GM23248 (cell line): Measurements from ENCODE around the gene LCORL. TPM values are rescaled to one million over a fixed set of nuclear protein-coding genes. Genes with fewer than 3 reads are reported as not detected.

ENCODE experiments used
- DNase-seq: peaks from one replicate; pipeline ENCODE4 v3.0.0-alpha.2; 2015
- H2AFZ ChIP-seq: fragments of 200-600 bp; sonication (generic); 2 replicates; pipeline ENCODE4 v1.6.1; 2016; ENCODE audit warnings: antibody characterized with exemption
- H3F3A ChIP-seq: fragments of 200-600 bp; sonication (generic); 2 replicates; pipeline ENCODE4 v1.6.1; 2016; ENCODE audit warnings: mild to moderate bottlenecking, antibody characterized with exemption, mixed run types; ENCODE audit not compliant: insufficient read depth
- H3K27ac ChIP-seq: fragments of 200-600 bp; sonication (generic); 2 replicates; pipeline ENCODE4 v1.5.1; 2016; ENCODE audit warnings: mild to moderate bottlenecking
- H3K27me3 ChIP-seq: fragments of 200-600 bp; sonication (generic); replicated peaks from 2 replicates; pipeline ENCODE4 v1.6.1; 2016; ENCODE audit warnings: mild to moderate bottlenecking; ENCODE audit not compliant: insufficient read depth
- H3K36me3 ChIP-seq: fragments of 200-600 bp; sonication (generic); 2 replicates; pipeline ENCODE4 v1.6.1; 2016; ENCODE audit warnings: low read depth, mild to moderate bottlenecking
- H3K4me1 ChIP-seq: fragments of 200-600 bp; sonication (generic); 2 replicates; pipeline ENCODE4 v1.6.1; 2016; ENCODE audit warnings: mild to moderate bottlenecking; ENCODE audit not compliant: insufficient read depth
- H3K4me2 ChIP-seq: fragments of 200-600 bp; sonication (generic); one replicate; pipeline ENCODE4 v1.6.1; 2016; ENCODE audit warnings: mild to moderate bottlenecking; ENCODE audit not compliant: unreplicated experiment
- H3K4me3 ChIP-seq: fragments of 200-600 bp; sonication (generic); 2 replicates; pipeline ENCODE4 v1.5.1; 2016; ENCODE audit warnings: mild to moderate bottlenecking
- H3K79me2 ChIP-seq: fragments of 200-600 bp; sonication (generic); 2 replicates; pipeline ENCODE4 v1.6.1; 2016; ENCODE audit warnings: mild to moderate bottlenecking; ENCODE audit not compliant: insufficient read depth
- H3K9ac ChIP-seq: fragments of 200-600 bp; sonication (generic); 2 replicates; pipeline ENCODE4 v1.6.1; 2016; ENCODE audit warnings: mild to moderate bottlenecking
- H3K9me2 ChIP-seq: fragments of 200-600 bp; sonication (generic); 2 replicates; pipeline ENCODE4 v1.6.1; 2016; ENCODE audit warnings: mixed run types, mild to moderate bottlenecking, moderate library complexity; ENCODE audit not compliant: insufficient read depth
- H3K9me3 ChIP-seq: fragments of 200-600 bp; sonication (generic); one replicate; pipeline ENCODE4 v1.6.1; 2017; ENCODE audit warnings: low read depth
- H4K20me1 ChIP-seq: fragments of 200-600 bp; sonication (generic); 2 replicates; pipeline ENCODE4 v1.6.0; 2016; ENCODE audit not compliant: insufficient read depth
- EZH2 ChIP-seq: fragments of 200-600 bp; sonication (generic); IDR thresholded peaks from 2 replicates; pipeline ENCODE4 v1.6.1; 2018; ENCODE audit warnings: antibody characterized with exemption, mild to moderate bottlenecking; ENCODE audit not compliant: insufficient read depth, poor library complexity, severe bottlenecking
- EZH2phosphoT487 ChIP-seq: fragments of 200-600 bp; sonication (generic); IDR thresholded peaks from 2 replicates; pipeline ENCODE4 v1.6.1; 2018; ENCODE audit warnings: antibody characterized with exemption, moderate library complexity, mild to moderate bottlenecking, low read depth; ENCODE audit not compliant: insufficient read depth
- WGBS, 2 experiments: methylation state at CpG; one replicate each; pipeline ENCODE4 v1.1.6; 2015 to 2017; ENCODE audit warnings: low lambda C conversion rate in 2 of 2, low coverage in 1 of 2; ENCODE audit errors: missing lambda C conversion rate in 2 of 2; 5-methylcytosine and 5-hydroxymethylcytosine counted together
- in situ Hi-C: fragments of 300-500 bp; cut with MboI; formaldehyde crosslinking; loops from 2 replicates; pipeline ENCODE4 v1.15.0; 2020
- polyA plus RNA-seq: library from polyadenylated mRNA; unstranded; fragments of >200 nt; fragmentation: Nextera tagmentation; extraction: Ambion mirVana; gene quantifications from 2 replicates; pipeline ENCODE4 v1.2.1, GENCODE V29; 2016
- total RNA-seq: library from RNA; depleted of rRNA; stranded (reverse); fragments of >200 nt; shearing (Covaris generic); gene quantifications from 2 replicates; pipeline ENCODE4 v1.2.3, GENCODE V29; 2014

LCORL gene
- total and polyA plus RNA-seq, 2 experiments from 2014 or later, result 5.0 to 6.2 TPM

- H3K4me3 ChIP-seq, result peak overlapping the region; percentile 40
- H3K9ac ChIP-seq, result no peak overlapping the region
- no peaks in the 10 kb centered on the region for H3K27me3 ChIP-seq
- H3F3A ChIP-seq, result no peaks in the 10 kb centered on the region
- no peaks in the 10 kb centered on the region for H3K9me2 ChIP-seq
- peak; percentile 84 for DNase-seq
- peaks cover 94% of the 10 kb centered on the region for H3K79me2 ChIP-seq
- no peaks in the 10 kb centered on the region for H3K9me3 ChIP-seq
- H3K4me1 ChIP-seq, result peaks cover 25% of the 10 kb centered on the region
- in situ Hi-C loops, result loop anchor here (25.0 kb wide), 1 partner anchor 255 kb away; no protein-coding TSS in a partner anchor
- peaks cover 5% of the 10 kb centered on the region; the same call in 1 of the 2 replicates for H3K36me3 ChIP-seq
- WGBS, 2 experiments, result 50 to 57% methylated on average over 5 of the region's 5 CpGs
- H3K27ac ChIP-seq, result no peak overlapping the region
- peak overlapping the region; percentile 95 for H2AFZ ChIP-seq
- no peaks in the 10 kb centered on the region for H4K20me1 ChIP-seq
- peak overlapping the region; percentile 28 for H3K4me2 ChIP-seq
- TF ChIP-seq EZH2, result no peak
- no peak for TF ChIP-seq EZH2phosphoT487
Observed at GRCh38 chr4:17817027-17817426, 204.5 kb downstream of the LCORL start.

GRCh38 chr4:17816142-17816541 is 205.4 kb downstream of the LCORL start:
- Histone ChIP-seq H4K20me1 (no peaks in the 10 kb centered on the region), H3K27me3 (no peaks in the 10 kb centered on the region), H3K79me2 (peaks cover 96% of the 10 kb centered on the region), H3K36me3 (peaks cover 5% of the 10 kb centered on the region; the same call in 1 of the 2 replicates), H3K9me3 (no peaks in the 10 kb centered on the region), H3K4me1 (peaks cover 28% of the 10 kb centered on the region), H3K4me3 (no peak overlapping the region), H3K9ac (no peak overlapping the region), H3K4me2 (no peak overlapping the region), H2AFZ (peak overlapping the region; percentile 95), H3K27ac (no peak overlapping the region), H3F3A (no peaks in the 10 kb centered on the region), H3K9me2 (no peaks in the 10 kb centered on the region)
- no peak for DNase-seq
- TF ChIP-seq EZH2phosphoT487 (no peak), EZH2 (no peak)
- WGBS, 2 experiments, result 93 to 95% methylated on average over 12 of the region's 12 CpGs
- in situ Hi-C loops, result loop anchor here (25.0 kb wide), 1 partner anchor 254 kb away; no protein-coding TSS in a partner anchor

GRCh38 chr4:17814140-17814539 is 207.4 kb downstream of the LCORL start:
- Histone ChIP-seq H3K4me2 (peak overlapping the region; percentile 97), H3K79me2 (peaks cover 93% of the 10 kb centered on the region), H3F3A (peaks cover 11% of the 10 kb centered on the region; the same call in 1 of the 2 replicates), H3K4me1 (peaks cover 32% of the 10 kb centered on the region), H2AFZ (peak overlapping the region; percentile 95), H3K9me3 (no peaks in the 10 kb centered on the region), H4K20me1 (no peaks in the 10 kb centered on the region; the same call in 1 of the 2 replicates), H3K9ac (peak overlapping the region; percentile 84; the same call in 1 of the 2 replicates), H3K27me3 (no peaks in the 10 kb centered on the region), H3K36me3 (peaks cover 5% of the 10 kb centered on the region; the same call in 1 of the 2 replicates), H3K4me3 (peak overlapping the region; percentile 22; the same call in 1 of the 2 replicates), H3K27ac (peak overlapping the region; percentile 28), H3K9me2 (no peaks in the 10 kb centered on the region)
- TF ChIP-seq EZH2 (no peak), EZH2phosphoT487 (no peak)
- WGBS, 2 experiments, result 82 to 83% methylated on average over 3 of the region's 3 CpGs
- in situ Hi-C loops, result loop anchor here (25.0 kb wide), 1 partner anchor 252 kb away; no protein-coding TSS in a partner anchor
- peak; percentile 62 for DNase-seq

- H3K27ac ChIP-seq, result 0 out of 2 replicates have a peak overlapping the region, but pooled peaks have one; percentile 29
- TF ChIP-seq EZH2, result no peak
- no peak for TF ChIP-seq EZH2phosphoT487
- H3K27me3 ChIP-seq, result no peaks in the 10 kb centered on the region
- in situ Hi-C loops, result loop anchor here (25.0 kb wide), 1 partner anchor 250 kb away; no protein-coding TSS in a partner anchor
- H3K4me2 ChIP-seq, result peak overlapping the region; percentile 97
- H3K79me2 ChIP-seq, result peaks cover 93% of the 10 kb centered on the region
- H3K4me3 ChIP-seq, result peak overlapping the region; percentile 97
- no peaks in the 10 kb centered on the region for H3K9me3 ChIP-seq
- WGBS, 2 experiments, result 63 to 65% methylated on average over 3 of the region's 3 CpGs
- H2AFZ ChIP-seq, result peak overlapping the region; percentile 95
- H3K4me1 ChIP-seq, result peaks cover 45% of the 10 kb centered on the region
- H4K20me1 ChIP-seq, result no peaks in the 10 kb centered on the region; the same call in 1 of the 2 replicates
- H3F3A ChIP-seq, result peaks cover 12% of the 10 kb centered on the region; the same call in 1 of the 2 replicates
- peak; percentile 39 for DNase-seq
- no peaks in the 10 kb centered on the region for H3K9me2 ChIP-seq
- peak overlapping the region; percentile 84 for H3K9ac ChIP-seq
- peaks cover 4% of the 10 kb centered on the region; the same call in 1 of the 2 replicates for H3K36me3 ChIP-seq
Observed at GRCh38 chr4:17812801-17813200, 208.8 kb downstream of the LCORL start.
